Right lobe of liver (tissue), 4 donors: Measurements from ENCODE around the gene PACRG.

Experiments
- POLR2A ChIP-seq: fragments of 450-650 bp; IDR thresholded peaks from one replicate; pipeline ENCODE4 v1.6.1; 2017; ENCODE audit warnings: antibody characterized with exemption, mild to moderate bottlenecking
- TF ChIP-seq, protein P1 (sequence below), 4 donors: fragments of 200-600 bp in 3 of 4; fragments of 450-650 bp in 1 of 4; IDR thresholded peaks; one replicate each; pipeline versions ENCODE4 v1.5.1 to v1.8.0; 2016 to 2022; ENCODE audit warnings: antibody characterized with exemption in 4 of 4, mild to moderate bottlenecking in 2 of 4
- donor health status: DM: no; HTN: no; CAD: no.
- donor health status: DM: no; HTN: no; CAD: no.
- donor health status: DM: no; HTN: yes; CAD: no.

DNA sequence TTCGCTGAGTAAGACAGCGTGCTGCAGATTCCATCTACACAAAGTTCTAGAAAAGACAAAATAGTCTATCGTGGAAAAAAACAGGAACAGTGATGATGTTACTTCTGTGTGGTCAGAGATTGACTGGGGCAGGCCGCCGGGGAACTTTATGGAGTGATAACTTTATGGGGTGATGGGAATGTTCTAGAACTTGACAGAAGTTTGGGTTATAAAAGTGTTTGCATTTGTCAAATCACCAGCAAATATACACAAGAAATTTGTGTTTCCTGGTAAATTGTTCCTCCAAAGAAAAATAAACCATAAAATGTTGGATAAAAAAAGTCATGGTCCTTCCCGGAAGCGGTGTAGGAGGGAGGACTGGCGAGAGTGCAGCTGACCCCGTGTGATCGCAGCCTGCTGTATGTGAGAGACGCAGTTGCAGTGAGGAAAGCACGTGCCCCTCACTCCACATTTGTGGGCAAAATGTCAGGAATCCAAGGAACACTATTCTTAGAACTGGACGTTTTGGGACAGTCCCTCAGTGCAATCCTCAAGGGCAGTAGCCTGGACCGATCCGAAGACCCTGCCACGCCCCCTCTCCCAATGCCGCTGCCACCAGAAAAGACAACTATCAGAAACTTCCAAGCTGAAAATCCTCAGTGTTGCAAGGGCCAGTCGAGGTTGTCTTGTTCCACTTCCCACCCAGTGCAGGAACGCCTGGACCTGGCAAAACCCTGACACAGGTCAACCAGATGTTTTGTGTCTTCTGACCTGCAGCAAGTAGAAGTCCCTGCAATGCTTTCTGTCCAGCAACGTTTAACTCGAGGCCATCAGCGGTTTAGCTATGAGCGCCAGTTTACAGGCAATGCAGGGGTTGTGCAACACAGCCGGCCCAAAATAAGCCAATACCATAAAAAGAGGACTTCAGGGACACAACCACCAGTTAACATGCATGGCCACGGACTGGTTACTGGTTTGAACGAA lies 606.2 kb downstream of the PACRG start:
- TF ChIP-seq POLR2A, result no peak
- TF ChIP-seq, protein P1, sequence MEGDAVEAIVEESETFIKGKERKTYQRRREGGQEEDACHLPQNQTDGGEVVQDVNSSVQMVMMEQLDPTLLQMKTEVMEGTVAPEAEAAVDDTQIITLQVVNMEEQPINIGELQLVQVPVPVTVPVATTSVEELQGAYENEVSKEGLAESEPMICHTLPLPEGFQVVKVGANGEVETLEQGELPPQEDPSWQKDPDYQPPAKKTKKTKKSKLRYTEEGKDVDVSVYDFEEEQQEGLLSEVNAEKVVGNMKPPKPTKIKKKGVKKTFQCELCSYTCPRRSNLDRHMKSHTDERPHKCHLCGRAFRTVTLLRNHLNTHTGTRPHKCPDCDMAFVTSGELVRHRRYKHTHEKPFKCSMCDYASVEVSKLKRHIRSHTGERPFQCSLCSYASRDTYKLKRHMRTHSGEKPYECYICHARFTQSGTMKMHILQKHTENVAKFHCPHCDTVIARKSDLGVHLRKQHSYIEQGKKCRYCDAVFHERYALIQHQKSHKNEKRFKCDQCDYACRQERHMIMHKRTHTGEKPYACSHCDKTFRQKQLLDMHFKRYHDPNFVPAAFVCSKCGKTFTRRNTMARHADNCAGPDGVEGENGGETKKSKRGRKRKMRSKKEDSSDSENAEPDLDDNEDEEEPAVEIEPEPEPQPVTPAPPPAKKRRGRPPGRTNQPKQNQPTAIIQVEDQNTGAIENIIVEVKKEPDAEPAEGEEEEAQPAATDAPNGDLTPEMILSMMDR (IDR thresholded peaks at IDR 0.05), result no peak
